Activated CD4-positive, alpha-beta T cell treated with anti-CD3 and anti-CD28 coated beads, Interleukin-2, amount 50 U/mL, for 1 hour (primary cell): ENCODE results near the gene BMP5.

Source experiments
- DNase-seq: peaks from one replicate; pipeline ENCODE4 v3.0.0-alpha.2; 2020

BMP5 gene

GRCh38 chr6:55798571-55798970 is 76.8 kb downstream of the BMP5 start:
- no peak for DNase-seq

- DNase-seq = no peak
Observed at GRCh38 chr6:55794136-55794812, 81.1 kb downstream of the BMP5 start.

GRCh38 chr6:55785273-55785672 is 90.1 kb downstream of the BMP5 start:
- no peak for DNase-seq

- DNase-seq = no peak
Observed at GRCh38 chr6:55782275-55782674, 93.1 kb downstream of the BMP5 start.

- DNase-seq = no peak
Observed at GRCh38 chr6:55778705-55779104, 96.7 kb downstream of the BMP5 start.

- DNase-seq = no peak
Observed at GRCh38 chr6:55777469-55777868, 97.9 kb downstream of the BMP5 start.

GRCh38 chr6:55776113-55776512 is 99.3 kb downstream of the BMP5 start:
- no peak for DNase-seq

GRCh38 chr6:55775029-55775318 is 100.4 kb downstream of the BMP5 start:
- no peak for DNase-seq

- DNase-seq = no peak
Observed at GRCh38 chr6:55774286-55775028, 100.9 kb downstream of the BMP5 start.

GRCh38 chr6:55773620-55774216 is 101.7 kb downstream of the BMP5 start:
- DNase-seq = no peak

GRCh38 chr6:55772730-55773129 is 102.7 kb downstream of the BMP5 start:
- DNase-seq = no peak

GRCh38 chr6:55759536-55759935 is 115.9 kb downstream of the BMP5 start:
- DNase-seq = no peak

- DNase-seq = no peak
Observed at GRCh38 chr6:55758156-55758937, 117.0 kb downstream of the BMP5 start.

GRCh38 chr6:55756531-55757031 is 118.8 kb downstream of the BMP5 start:
- no peak for DNase-seq

GRCh38 chr6:55748880-55749279 is 126.5 kb downstream of the BMP5 start:
- no peak for DNase-seq

- DNase-seq = no peak
Observed at GRCh38 chr6:55746473-55746872, 128.9 kb downstream of the BMP5 start.

- no peak for DNase-seq
Observed at GRCh38 chr6:55734256-55734655, 141.1 kb downstream of the BMP5 start.

- no peak for DNase-seq
Observed at GRCh38 chr6:55729665-55730064, 145.7 kb downstream of the BMP5 start.

- no peak for DNase-seq
Observed at GRCh38 chr6:55726144-55726543, 149.2 kb downstream of the BMP5 start.

GRCh38 chr6:55714831-55715230 is 160.6 kb downstream of the BMP5 start:
- DNase-seq = no peak

- no peak for DNase-seq
Observed at GRCh38 chr6:55713436-55713835, 162.0 kb downstream of the BMP5 start.

GRCh38 chr6:55708711-55709110 is 166.7 kb downstream of the BMP5 start:
- DNase-seq = no peak
